ENCODE measurements around the gene CNNM2.

Gene CNNM2

DNA sequence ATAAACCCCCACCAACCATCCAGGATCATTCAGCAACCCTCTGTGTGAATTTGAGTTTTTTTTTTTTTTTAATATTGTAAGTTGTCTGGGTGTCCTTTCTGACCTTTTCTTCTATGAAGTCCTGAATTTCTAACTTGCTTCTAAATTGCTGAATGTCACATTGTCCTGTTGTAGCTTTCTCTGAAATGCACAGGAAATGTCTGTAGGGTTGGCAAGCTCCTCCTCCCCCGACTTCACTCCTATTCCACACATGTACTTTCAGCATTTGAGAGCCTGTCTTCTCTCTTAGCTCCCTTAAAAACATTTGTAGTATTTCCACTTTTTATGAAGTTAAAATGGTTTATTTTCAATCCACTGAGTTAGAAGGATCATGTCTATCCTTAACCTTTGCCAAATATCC is 3.3 kb upstream of the CNNM2 start:
- TF ChIP-seq CTCF (IDR thresholded peaks at IDR 0.05; ENCODE audit: insufficient read depth, missing control alignments), result no peak
- FAIRE-seq (no peak), DNase-seq (ENCODE audit: insufficient read length, low spot score) (no peak)

GRCh38 chr10:102916173-102916572 is 1.9 kb upstream of the CNNM2 start:
- DNase-seq (ENCODE audit: insufficient read length, low spot score) (no peak), FAIRE-seq (no peak)
- TF ChIP-seq CTCF (IDR thresholded peaks at IDR 0.05; ENCODE audit: insufficient read depth, missing control alignments), result no peak

DNA sequence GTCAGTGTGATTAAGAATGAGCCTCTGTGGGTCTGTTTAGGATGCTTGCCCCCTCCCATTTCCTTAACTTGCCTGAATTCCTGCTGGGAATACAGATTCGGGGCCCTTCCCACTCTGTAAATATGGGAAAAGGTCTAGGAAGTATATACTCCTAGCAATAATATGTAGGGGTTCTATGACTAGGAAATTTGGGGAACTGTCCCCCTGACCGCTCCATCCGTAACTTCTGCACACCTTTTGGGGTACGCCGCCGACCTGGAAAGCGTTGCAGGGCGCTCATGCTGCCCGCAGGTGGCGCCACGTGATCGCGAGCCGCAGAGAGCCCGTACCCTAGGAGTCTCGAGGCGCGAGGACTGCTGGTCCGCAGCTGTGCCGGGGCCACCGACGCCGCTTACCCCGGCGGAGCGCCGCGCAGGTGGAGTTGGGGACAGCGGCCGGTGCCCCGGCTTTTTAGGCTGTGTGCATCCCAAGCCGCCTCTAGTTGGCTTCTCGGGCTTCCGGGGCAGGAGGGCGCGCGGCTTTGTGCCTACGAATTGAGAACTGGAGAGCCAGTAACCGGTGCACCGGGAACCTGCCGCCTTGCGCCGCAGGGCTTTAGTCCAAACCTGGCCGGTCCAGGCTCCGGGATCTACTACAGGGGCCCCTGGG is 656 bp upstream of the CNNM2 start:
- DNase-seq (ENCODE audit: insufficient read length, low spot score) (no peak), FAIRE-seq (no peak)
- TF ChIP-seq CTCF (IDR thresholded peaks at IDR 0.05; ENCODE audit: insufficient read depth, missing control alignments), result peak; percentile 89

GRCh38 chr10:102918817-102919245 is 737 bp downstream of the CNNM2 start:
- no peak for TF ChIP-seq CTCF (IDR thresholded peaks at IDR 0.05; ENCODE audit: insufficient read depth, missing control alignments)
- FAIRE-seq (no peak), DNase-seq (ENCODE audit: insufficient read length, low spot score) (no peak)

- no peak for DNase-seq (ENCODE audit: insufficient read length, low spot score)
- FAIRE-seq, result no peak
- TF ChIP-seq CTCF (IDR thresholded peaks at IDR 0.05; ENCODE audit: insufficient read depth, missing control alignments), result no peak
These were observed 1.3 kb downstream of the CNNM2 start for GRCh38 chr10:102919246-102919959.

DNA sequence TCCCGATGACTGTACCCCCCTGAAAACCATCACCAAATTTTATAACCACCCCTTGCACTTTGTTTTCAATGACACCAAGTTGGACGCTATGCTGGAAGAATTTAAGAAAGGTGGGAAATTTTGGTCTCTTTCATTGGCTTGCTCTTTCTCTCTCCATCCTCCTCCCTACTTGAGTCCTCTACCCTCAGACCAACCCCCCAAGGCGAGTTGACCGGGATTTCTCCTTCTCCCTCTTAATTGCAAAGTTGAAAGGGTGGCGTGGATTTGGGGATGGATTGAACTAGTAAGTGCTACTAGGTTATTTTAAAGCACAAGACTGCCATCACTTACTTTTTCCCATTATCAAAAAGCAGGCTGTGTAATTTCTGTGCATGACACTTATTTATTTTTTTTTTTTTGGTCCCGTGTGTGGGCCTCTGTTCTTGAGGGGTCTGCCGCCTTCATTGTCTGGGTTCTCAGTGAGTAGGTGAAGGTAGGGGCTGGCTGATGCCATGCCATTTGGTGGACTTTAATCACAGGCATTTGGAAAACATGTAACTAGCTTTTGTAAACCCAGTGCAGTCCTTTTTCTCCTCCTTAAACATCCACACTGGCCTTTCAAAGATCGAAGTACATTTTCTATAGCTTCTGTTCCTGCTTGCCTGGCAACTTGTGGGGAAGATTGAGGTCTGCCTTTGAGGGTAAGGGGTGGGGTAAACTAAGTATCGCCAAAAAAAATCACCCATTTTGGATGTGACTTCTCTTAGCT is 2.1 kb downstream of the CNNM2 start:
- FAIRE-seq (no peak), DNase-seq (ENCODE audit: insufficient read length, low spot score) (no peak)
- TF ChIP-seq CTCF (IDR thresholded peaks at IDR 0.05; ENCODE audit: insufficient read depth, missing control alignments), result no peak
